Activated T-cell treated with anti-CD3 and anti-CD28 coated beads, Interleukin-2, amount 50 U/mL, for 48 hours (primary cell): ENCODE measurements around the gene SH3BP4.

Experiments used
- DNase-seq, 2 experiments: peaks; one replicate each; pipeline ENCODE4 v3.0.0-alpha.2; 2020

Gene SH3BP4

DNA sequence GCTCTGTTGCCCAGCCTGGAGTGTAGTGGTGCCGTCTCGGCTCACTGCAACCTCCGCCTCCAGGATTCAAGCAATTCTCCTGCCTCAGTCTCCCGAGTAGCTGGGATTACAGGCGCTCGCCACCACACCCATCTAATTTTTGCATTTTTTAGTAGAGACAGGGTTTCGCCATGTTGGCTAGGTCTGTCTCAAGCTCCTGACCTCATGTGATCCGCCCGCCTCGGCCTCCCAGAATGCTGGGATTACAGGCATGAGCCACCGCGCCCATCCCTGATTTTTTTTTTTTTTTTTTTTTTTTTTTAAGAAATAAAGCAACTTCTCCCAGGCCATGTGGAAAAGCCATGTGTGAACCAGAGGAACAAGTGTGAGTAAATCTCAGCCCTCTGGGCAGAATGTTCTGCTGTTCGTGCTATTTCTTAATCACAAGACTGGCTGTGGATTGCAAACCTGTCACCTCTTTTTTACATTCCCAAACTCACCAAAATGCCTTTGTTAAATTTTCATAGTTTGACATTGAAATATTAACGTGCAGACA lies 6.4 kb upstream of the SH3BP4 start:
- no peak for DNase-seq

- no peak for DNase-seq
These were observed 4.3 kb upstream of the SH3BP4 start for GRCh38 chr2:234947556-234947955.

GRCh38 chr2:234949762-234950434 lies 1.9 kb upstream of the SH3BP4 start:
- DNase-seq: no peak

GRCh38 chr2:234950435-234950729 lies 1.4 kb upstream of the SH3BP4 start:
- no peak for DNase-seq

GRCh38 chr2:234950730-234951663 lies 820 bp upstream of the SH3BP4 start:
- DNase-seq: peak; percentile 20 to 27

- DNase-seq: peak; percentile 24 to 26
These were observed 676 bp downstream of the SH3BP4 start for GRCh38 chr2:234952270-234953115.

- DNase-seq: no peak
These were observed 1.6 kb downstream of the SH3BP4 start for GRCh38 chr2:234953116-234954031.

GRCh38 chr2:234954551-234954992 lies 2.8 kb downstream of the SH3BP4 start:
- DNase-seq: no peak

GRCh38 chr2:234955091-234955591 lies 3.3 kb downstream of the SH3BP4 start:
- DNase-seq: no peak

- no peak for DNase-seq
These were observed 4.2 kb downstream of the SH3BP4 start for GRCh38 chr2:234955971-234956509.

DNA sequence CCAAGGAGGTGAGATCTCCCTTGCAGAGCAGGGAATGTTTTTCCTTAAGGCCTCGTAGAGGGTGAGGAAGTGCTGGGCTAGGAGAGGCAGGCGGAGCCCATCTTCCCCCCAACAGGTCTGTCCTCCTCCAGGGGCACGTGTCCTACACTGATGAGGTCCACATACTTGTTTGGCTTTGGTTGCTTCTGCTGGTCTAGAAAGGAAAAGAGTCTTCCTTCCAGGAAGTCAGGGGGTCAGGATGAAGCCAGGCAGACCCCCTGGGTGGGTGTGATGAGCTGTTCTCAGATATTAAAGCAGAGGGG lies 6.0 kb downstream of the SH3BP4 start:
- no peak for DNase-seq

- no peak for DNase-seq
These were observed 6.5 kb downstream of the SH3BP4 start for GRCh38 chr2:234958311-234958710.

- DNase-seq: no peak
These were observed 7.1 kb downstream of the SH3BP4 start for GRCh38 chr2:234958746-234959395.

GRCh38 chr2:234960175-234961088 lies 8.6 kb downstream of the SH3BP4 start:
- no peak for DNase-seq

GRCh38 chr2:234961784-234962183 lies 10.0 kb downstream of the SH3BP4 start:
- no peak for DNase-seq

- no peak for DNase-seq
These were observed 12.2 kb downstream of the SH3BP4 start for GRCh38 chr2:234963773-234964615.

DNA sequence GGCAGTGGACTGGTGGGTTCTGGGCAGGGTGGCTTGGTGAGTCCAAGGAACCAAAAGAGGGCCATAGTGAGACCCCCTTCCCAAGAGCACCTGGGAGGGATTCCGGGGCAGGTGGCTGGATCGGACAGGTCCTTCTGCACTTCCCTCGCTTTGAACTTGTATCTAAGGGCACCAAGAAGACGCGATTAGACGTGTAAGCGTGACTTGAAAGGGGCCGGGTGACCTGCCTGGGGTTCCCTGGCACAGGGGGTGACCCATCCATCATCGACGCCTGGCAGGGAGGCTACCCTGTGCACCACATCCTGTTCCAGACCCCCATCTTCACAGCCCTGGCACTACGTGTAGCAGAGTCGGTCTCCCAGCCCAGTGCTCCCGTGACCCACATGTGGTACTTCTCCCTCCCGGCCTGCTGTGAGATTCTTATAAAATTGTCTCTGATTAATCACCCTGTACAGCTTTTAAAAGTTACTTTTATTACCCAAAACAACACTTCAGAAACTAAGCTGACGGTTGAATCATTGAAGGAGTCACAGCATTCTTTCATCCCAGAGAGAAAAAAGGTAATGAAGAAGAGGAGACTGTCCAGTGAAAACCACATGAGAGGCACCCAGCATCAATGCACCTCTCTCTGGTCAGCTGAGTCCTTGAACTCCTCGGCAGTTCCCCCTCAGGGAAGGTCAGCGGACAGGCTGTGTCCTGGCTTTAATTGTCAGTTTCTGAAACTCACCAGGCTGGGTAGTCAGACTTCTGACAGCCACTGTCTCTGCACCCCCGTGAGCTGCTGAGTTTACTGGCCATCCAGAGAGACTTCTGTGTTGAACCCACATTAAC lies 13.0 kb downstream of the SH3BP4 start:
- no peak for DNase-seq

DNA sequence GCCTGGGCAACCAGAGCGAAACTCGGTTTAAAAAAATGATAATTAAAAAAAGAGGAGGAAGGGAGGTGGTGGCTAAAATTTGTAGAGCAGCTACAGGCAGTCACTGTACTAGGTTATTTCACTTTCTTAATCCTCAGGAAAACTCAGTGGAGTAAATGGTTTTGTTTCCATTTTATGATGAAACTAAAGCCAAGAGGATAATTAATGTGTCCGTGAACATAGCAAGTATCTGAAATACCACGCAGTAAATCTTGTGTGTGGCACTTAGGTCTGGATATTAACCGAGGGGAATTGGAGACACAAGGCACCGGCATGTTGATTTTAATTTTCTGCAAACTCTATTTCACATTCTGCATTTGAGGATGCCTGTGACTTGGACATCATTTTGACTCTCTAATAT lies 14.5 kb downstream of the SH3BP4 start:
- DNase-seq: no peak
